Left ventricle myocardium inferior (tissue), 1 donor: ENCODE results near the gene EEF2K. TPM values are rescaled to one million over a fixed set of nuclear protein-coding genes. Genes with fewer than 3 reads are reported as not detected.

ENCODE experiments used
- DNase-seq: peaks from one replicate; pipeline ENCODE4 v3.0.0-alpha.2; 2020
- H3K27ac ChIP-seq: fragments of 200-600 bp; replicated peaks from 2 replicates; pipeline ENCODE4 v1.8.0; 2021
- H3K27me3 ChIP-seq: fragments of 200-600 bp; 2 replicates; pipeline ENCODE4 v1.8.0; 2021; ENCODE audit warnings: low read depth
- H3K36me3 ChIP-seq: fragments of 200-600 bp; 2 replicates; pipeline ENCODE4 v1.8.0; 2021
- H3K4me1 ChIP-seq: fragments of 200-600 bp; 2 replicates; pipeline ENCODE4 v1.8.0; 2021
- H3K4me3 ChIP-seq: fragments of 200-600 bp; 2 replicates; pipeline ENCODE4 v1.8.0; 2021; ENCODE audit warnings: mild to moderate bottlenecking, moderate library complexity
- H3K9me3 ChIP-seq: fragments of 200-600 bp; replicated peaks from 2 replicates; pipeline ENCODE4 v1.8.0; 2021
- CTCF ChIP-seq: fragments of 200-600 bp; IDR thresholded peaks from 2 replicates; pipeline ENCODE4 v1.8.0; 2021; ENCODE audit warnings: antibody characterized with exemption, mild to moderate bottlenecking, borderline replicate concordance
- intact Hi-C: fragments of 100-400 bp; cut with micrococcal nuclease; formaldehyde crosslinking; loops from one replicate; pipeline ENCODE4 v1.11.0; 2022
- total RNA-seq: library from RNA; stranded (reverse); fragmentation: NEBNext Ultra II Directional; extraction: Animal tissue kit (Norgen Biotek cat#: 25700); gene quantifications from one replicate; pipeline ENCODE4 v1.2.1, GENCODE V29; 2021
- donor health status: DM: no; HTN: yes; CAD: no; lungs with severe emphysema.

The EEF2K gene
- total RNA-seq, 1 donor from 2014 or later: 22.1 TPM

GRCh38 chr16:22324787-22325597 is 118.9 kb downstream of the EEF2K start:
- no peak overlapping the region for H3K27ac ChIP-seq
- DNase-seq: no peak
- TF ChIP-seq CTCF: no peak
- peaks cover 85% of the 10 kb centered on the region for H3K36me3 ChIP-seq
- intact Hi-C loops: no loop called here
- H3K4me3 ChIP-seq: no peak overlapping the region
- H3K27me3 ChIP-seq: no peaks in the 10 kb centered on the region
- peaks cover 13% of the 10 kb centered on the region for H3K4me1 ChIP-seq
- no peaks in the 10 kb centered on the region for H3K9me3 ChIP-seq

GRCh38 chr16:22325598-22326368 is 119.7 kb downstream of the EEF2K start:
- DNase-seq: no peak
- Histone ChIP-seq H3K36me3 (peaks cover 84% of the 10 kb centered on the region), H3K9me3 (no peaks in the 10 kb centered on the region), H3K4me1 (peaks cover 19% of the 10 kb centered on the region), H3K4me3 (no peak overlapping the region), H3K27ac (no peak overlapping the region), H3K27me3 (no peaks in the 10 kb centered on the region)
- intact Hi-C loops: no loop called here
- no peak for TF ChIP-seq CTCF

- peaks cover 18% of the 10 kb centered on the region for H3K4me1 ChIP-seq
- H3K36me3 ChIP-seq: peaks cover 85% of the 10 kb centered on the region
- no peaks in the 10 kb centered on the region for H3K9me3 ChIP-seq
- DNase-seq: no peak
- intact Hi-C loops: no loop called here
- TF ChIP-seq CTCF: no peak
- H3K27ac ChIP-seq: no peak overlapping the region
- no peak overlapping the region for H3K4me3 ChIP-seq
- no peaks in the 10 kb centered on the region for H3K27me3 ChIP-seq
Measured at GRCh38 chr16:22326369-22326652, 120.2 kb downstream of the EEF2K start.

GRCh38 chr16:22326771-22327445 is 120.8 kb downstream of the EEF2K start:
- TF ChIP-seq CTCF: no peak
- Histone ChIP-seq H3K4me1 (peaks cover 15% of the 10 kb centered on the region), H3K27me3 (no peaks in the 10 kb centered on the region), H3K27ac (no peak overlapping the region), H3K36me3 (peaks cover 91% of the 10 kb centered on the region), H3K9me3 (no peaks in the 10 kb centered on the region), H3K4me3 (no peak overlapping the region)
- DNase-seq: no peak
- intact Hi-C loops: no loop called here

GRCh38 chr16:22327446-22327775 is 121.3 kb downstream of the EEF2K start:
- Histone ChIP-seq H3K27me3 (no peaks in the 10 kb centered on the region), H3K4me1 (peaks cover 15% of the 10 kb centered on the region), H3K4me3 (no peak overlapping the region), H3K27ac (no peak overlapping the region), H3K9me3 (no peaks in the 10 kb centered on the region), H3K36me3 (peaks cover 93% of the 10 kb centered on the region)
- TF ChIP-seq CTCF: no peak
- DNase-seq: no peak
- intact Hi-C loops: no loop called here
